ENCODE results near the gene DCUN1D2. TPM values are rescaled to one million over a fixed set of nuclear protein-coding genes. Genes with fewer than 3 reads are reported as not detected.
A peak's percentile ranks its signal among the peaks of the same experiment; 100 is the strongest.

The DCUN1D2 gene
- total RNA-seq, 4 donors from 2014 or later: 8.7 to 51.7 (median 18.3) TPM

GRCh38 chr13:113458253-113459065 lies 32.1 kb downstream of the DCUN1D2 start:
- Histone ChIP-seq H3K9me3 (no peaks in the 10 kb centered on the region), H3K27ac (no peak overlapping the region), H3K4me3 (no peak overlapping the region), H3K36me3 (peaks cover 58% of the 10 kb centered on the region), H3K27me3 (no peaks in the 10 kb centered on the region), H3K4me1 (peaks cover 2% of the 10 kb centered on the region)
- DNase-seq (ENCODE audit: low spot score in 2 of 2): no peak
- 83% methylated on average over 18 of the region's 23 CpGs for WGBS
- TF ChIP-seq EP300 (IDR thresholded peaks at IDR 0.05) (no peak), POLR2AphosphoS5 (IDR thresholded peaks at IDR 0.05) (no peak)
- TF ChIP-seq, protein P1, sequence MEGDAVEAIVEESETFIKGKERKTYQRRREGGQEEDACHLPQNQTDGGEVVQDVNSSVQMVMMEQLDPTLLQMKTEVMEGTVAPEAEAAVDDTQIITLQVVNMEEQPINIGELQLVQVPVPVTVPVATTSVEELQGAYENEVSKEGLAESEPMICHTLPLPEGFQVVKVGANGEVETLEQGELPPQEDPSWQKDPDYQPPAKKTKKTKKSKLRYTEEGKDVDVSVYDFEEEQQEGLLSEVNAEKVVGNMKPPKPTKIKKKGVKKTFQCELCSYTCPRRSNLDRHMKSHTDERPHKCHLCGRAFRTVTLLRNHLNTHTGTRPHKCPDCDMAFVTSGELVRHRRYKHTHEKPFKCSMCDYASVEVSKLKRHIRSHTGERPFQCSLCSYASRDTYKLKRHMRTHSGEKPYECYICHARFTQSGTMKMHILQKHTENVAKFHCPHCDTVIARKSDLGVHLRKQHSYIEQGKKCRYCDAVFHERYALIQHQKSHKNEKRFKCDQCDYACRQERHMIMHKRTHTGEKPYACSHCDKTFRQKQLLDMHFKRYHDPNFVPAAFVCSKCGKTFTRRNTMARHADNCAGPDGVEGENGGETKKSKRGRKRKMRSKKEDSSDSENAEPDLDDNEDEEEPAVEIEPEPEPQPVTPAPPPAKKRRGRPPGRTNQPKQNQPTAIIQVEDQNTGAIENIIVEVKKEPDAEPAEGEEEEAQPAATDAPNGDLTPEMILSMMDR (IDR thresholded peaks at IDR 0.05): peak in 1 of 2 donors; percentile 6

DNA sequence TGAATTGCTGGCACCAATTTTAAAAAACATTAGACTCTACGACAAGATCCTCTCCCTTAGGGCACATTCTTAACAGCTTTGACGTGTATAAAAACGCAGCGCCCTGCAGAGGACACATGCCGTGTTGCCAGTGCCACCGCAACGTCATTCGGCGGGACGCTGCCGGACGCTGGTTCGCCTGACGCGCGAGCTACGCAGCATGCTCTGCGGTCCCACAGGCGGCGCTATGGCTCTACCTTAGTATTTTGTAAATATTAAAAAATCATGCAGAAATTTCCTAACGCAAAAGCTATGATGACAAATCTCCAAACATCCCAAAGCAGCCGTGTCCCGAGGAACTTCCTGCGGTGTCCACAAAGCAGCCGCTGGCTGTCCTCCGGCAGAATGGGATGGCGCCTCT lies 33.0 kb downstream of the DCUN1D2 start:
- Histone ChIP-seq H3K36me3 (peaks cover 60% of the 10 kb centered on the region), H3K4me3 (no peak overlapping the region), H3K27me3 (no peaks in the 10 kb centered on the region), H3K9me3 (no peaks in the 10 kb centered on the region), H3K27ac (no peak overlapping the region), H3K4me1 (peaks cover 2% of the 10 kb centered on the region)
- 90% methylated on average over 26 of the region's 27 CpGs for WGBS
- TF ChIP-seq POLR2AphosphoS5 (IDR thresholded peaks at IDR 0.05) (no peak), EP300 (IDR thresholded peaks at IDR 0.05) (no peak), POLR2A (IDR thresholded peaks at IDR 0.05) (no peak)
- TF ChIP-seq, protein P1 (IDR thresholded peaks at IDR 0.05): no peak
- no peak for DNase-seq (ENCODE audit: low spot score in 2 of 2)

DNA sequence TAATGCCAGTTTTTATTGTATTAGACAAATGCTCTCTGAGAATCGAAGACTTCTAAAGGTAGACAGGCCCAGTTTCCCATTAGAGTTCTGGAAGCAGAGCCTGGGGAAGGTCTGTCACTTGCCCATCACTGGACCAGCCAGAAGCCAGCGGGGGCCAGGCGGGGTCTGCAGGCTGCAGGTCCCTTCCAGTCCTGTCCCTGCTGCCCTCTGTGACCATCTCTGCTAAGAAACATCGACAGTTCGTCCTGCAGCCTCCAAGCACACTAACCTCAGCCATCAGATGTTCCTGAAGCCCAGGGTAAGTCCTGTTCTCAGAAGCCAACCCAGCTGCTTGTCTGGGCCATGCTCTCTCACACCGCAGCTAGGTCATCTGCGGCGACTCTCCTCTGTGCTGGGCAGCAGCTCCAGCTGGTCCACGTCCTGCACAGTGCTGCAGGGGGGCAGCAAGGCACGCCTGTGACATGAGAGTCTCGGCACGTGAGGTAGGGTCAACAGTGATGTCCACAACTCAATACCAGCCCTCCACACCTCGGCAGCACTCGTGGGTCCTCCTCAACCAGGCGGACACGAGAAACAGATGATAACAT lies 34.3 kb downstream of the DCUN1D2 start:
- H3K4me3 ChIP-seq: no peak overlapping the region
- 87% methylated on average over 4 of the region's 16 CpGs for WGBS
- H3K9me3 ChIP-seq: no peaks in the 10 kb centered on the region
- H3K27ac ChIP-seq: no peak overlapping the region
- no peak for DNase-seq (ENCODE audit: low spot score in 2 of 2)
- H3K27me3 ChIP-seq: no peaks in the 10 kb centered on the region
- H3K36me3 ChIP-seq: peaks cover 60% of the 10 kb centered on the region
- H3K4me1 ChIP-seq: peaks cover 2% of the 10 kb centered on the region
- TF ChIP-seq POLR2AphosphoS5 (IDR thresholded peaks at IDR 0.05): no peak
- TF ChIP-seq, protein P1 (IDR thresholded peaks at IDR 0.05): no peak

- no peak for TF ChIP-seq POLR2A (IDR thresholded peaks at IDR 0.05)
- TF ChIP-seq EP300 (IDR thresholded peaks at IDR 0.05): no peak
- no peak for TF ChIP-seq POLR2AphosphoS5 (IDR thresholded peaks at IDR 0.05)
- TF ChIP-seq, protein P1 (IDR thresholded peaks at IDR 0.05): no peak
- no peak for DNase-seq (ENCODE audit: low spot score in 2 of 2)
- no peaks in the 10 kb centered on the region for H3K27me3 ChIP-seq
- peaks cover 54% of the 10 kb centered on the region for H3K36me3 ChIP-seq
- peaks cover 2% of the 10 kb centered on the region for H3K4me1 ChIP-seq
- no peak overlapping the region for H3K27ac ChIP-seq
- 91% methylated on average over 18 of the region's 18 CpGs for WGBS
- H3K9me3 ChIP-seq: no peaks in the 10 kb centered on the region
- no peak overlapping the region for H3K4me3 ChIP-seq
These were observed 35.1 kb downstream of the DCUN1D2 start for GRCh38 chr13:113455384-113455783.

- Histone ChIP-seq H3K9me3 (no peaks in the 10 kb centered on the region), H3K36me3 (peaks cover 50% of the 10 kb centered on the region), H3K4me1 (peaks cover 4% of the 10 kb centered on the region), H3K27ac (no peak overlapping the region), H3K27me3 (no peaks in the 10 kb centered on the region), H3K4me3 (no peak overlapping the region)
- WGBS: 93% methylated on average over 13 of the region's 13 CpGs
- TF ChIP-seq, protein P1 (IDR thresholded peaks at IDR 0.05): no peak
- TF ChIP-seq EP300 (IDR thresholded peaks at IDR 0.05): no peak
- TF ChIP-seq POLR2A (IDR thresholded peaks at IDR 0.05): no peak
- TF ChIP-seq POLR2AphosphoS5 (IDR thresholded peaks at IDR 0.05): no peak
- DNase-seq (ENCODE audit: low spot score in 2 of 2): no peak
These were observed 35.6 kb downstream of the DCUN1D2 start for GRCh38 chr13:113454936-113455335.
